RWPE2 (cell line): ENCODE measurements around the gene PATJ.
A peak's percentile ranks its signal among the peaks of the same experiment; 100 is the strongest.

Experiments used
- ATAC-seq: fragments of 200-7000 bp; cut with Tn5 transposase; 3 replicates; pipeline ENCODE4 v1.9.1; 2021; ENCODE audit warnings: low read depth
- DNase-seq: peaks from one replicate; pipeline ENCODE4 v3.0.0-alpha.2; 2020; ENCODE audit warnings: low spot score
- H3K27ac ChIP-seq: fragments of 450-650 bp; 2 replicates; pipeline ENCODE4 v1.5.1; 2017; ENCODE audit warnings: mild to moderate bottlenecking; ENCODE audit not compliant: poor library complexity, severe bottlenecking
- H3K27me3 ChIP-seq: fragments of 250-450 bp; sonication (Bioruptor Pico); 2 replicates; pipeline ENCODE4 v1.5.1; 2021; ENCODE audit warnings: mild to moderate bottlenecking, moderate library complexity; ENCODE audit not compliant: insufficient read depth, poor library complexity, severe bottlenecking
- H3K36me3 ChIP-seq: fragments of 250-450 bp; sonication (Bioruptor Pico); 2 replicates; pipeline ENCODE4 v1.5.1; 2020; ENCODE audit warnings: low read depth, mild to moderate bottlenecking, moderate library complexity
- H3K4me1 ChIP-seq: fragments of 250-450 bp; sonication (Bioruptor Pico); 2 replicates; pipeline ENCODE4 v1.5.1; 2021; ENCODE audit warnings: mild to moderate bottlenecking, moderate library complexity; ENCODE audit not compliant: insufficient read depth, poor library complexity, severe bottlenecking
- H3K4me3 ChIP-seq: fragments of 250-450 bp; sonication (Bioruptor Pico); 2 replicates; pipeline ENCODE4 v1.5.1; 2021; ENCODE audit warnings: mild to moderate bottlenecking, moderate library complexity; ENCODE audit not compliant: severe bottlenecking
- H3K9me3 ChIP-seq: fragments of 250-450 bp; sonication (Bioruptor Pico); 2 replicates; pipeline ENCODE4 v1.5.1; 2021; ENCODE audit warnings: mild to moderate bottlenecking, moderate library complexity; ENCODE audit not compliant: severe bottlenecking
- CTCF ChIP-seq: fragments of 450-650 bp; IDR thresholded peaks from one replicate; pipeline ENCODE4 v1.5.1; 2017; ENCODE audit warnings: mild to moderate bottlenecking, moderate library complexity; ENCODE audit not compliant: poor library complexity, severe bottlenecking

The PATJ gene

GRCh38 chr1:61742620-61743430 is 545 bp downstream of the PATJ start:
- ATAC-seq: peak; percentile 26
- no peak for DNase-seq

GRCh38 chr1:61743431-61743705 is 1.1 kb downstream of the PATJ start:
- Histone ChIP-seq H3K27ac (peak overlapping the region; percentile 89), H3K27me3 (no peaks in the 10 kb centered on the region), H3K36me3 (no peaks in the 10 kb centered on the region; the same call in 1 of the 2 replicates), H3K9me3 (no peaks in the 10 kb centered on the region), H3K4me3 (peak overlapping the region; percentile 90), H3K4me1 (peaks cover 10% of the 10 kb centered on the region)
- ATAC-seq (no peak), DNase-seq (no peak)
- TF ChIP-seq CTCF: no peak

More at GRCh38 chr1:61742620-61743430, 545 bp downstream of the PATJ start:
- no peak for TF ChIP-seq CTCF
- H3K36me3 ChIP-seq: no peaks in the 10 kb centered on the region; the same call in 1 of the 2 replicates
- H3K4me3 ChIP-seq: peak overlapping the region; percentile 90
- H3K27me3 ChIP-seq: no peaks in the 10 kb centered on the region
- H3K27ac ChIP-seq: peak overlapping the region; percentile 89
- peaks cover 10% of the 10 kb centered on the region for H3K4me1 ChIP-seq
- no peaks in the 10 kb centered on the region for H3K9me3 ChIP-seq

GRCh38 chr1:61743716-61744580 is 1.7 kb downstream of the PATJ start:
- H3K4me3 ChIP-seq: peak overlapping the region; percentile 90
- DNase-seq: no peak

GRCh38 chr1:61746813-61747212 is 4.5 kb downstream of the PATJ start:
- no peak for TF ChIP-seq CTCF
- H3K9me3 ChIP-seq: no peaks in the 10 kb centered on the region
- ATAC-seq (no peak), DNase-seq (no peak)
- H3K27ac ChIP-seq: peak overlapping the region; percentile 20
- no peaks in the 10 kb centered on the region; the same call in 1 of the 2 replicates for H3K36me3 ChIP-seq
- peaks cover 4% of the 10 kb centered on the region for H3K4me1 ChIP-seq
- no peaks in the 10 kb centered on the region for H3K27me3 ChIP-seq
- no peak overlapping the region for H3K4me3 ChIP-seq

More at GRCh38 chr1:61743716-61744580, 1.7 kb downstream of the PATJ start:
- TF ChIP-seq CTCF: no peak
- Histone ChIP-seq H3K4me1 (peaks cover 10% of the 10 kb centered on the region), H3K36me3 (no peaks in the 10 kb centered on the region; the same call in 1 of the 2 replicates), H3K9me3 (no peaks in the 10 kb centered on the region), H3K27me3 (no peaks in the 10 kb centered on the region), H3K27ac (peak overlapping the region; percentile 89)
- ATAC-seq: no peak
